GM21737 (cell line): ENCODE data around the gene KICS2.

Experiments
- ATAC-seq: cut with Tn5 transposase; IDR thresholded peaks from one replicate; pipeline ENCODE4 v1.9.1; 2021; ENCODE audit warnings: mild to moderate bottlenecking, moderate library complexity; ENCODE audit not compliant: unreplicated experiment

KICS2 gene

GRCh38 chr12:64222009-64222765 is at the start of gene KICS2:
Gene KICS2, minus strand, starts transcription at chr12:64222296. Its CDS starts 59 bp downstream, at chr12:64222237.
- ATAC-seq, result peak; percentile 97

- no peak for ATAC-seq
Measured at GRCh38 chr12:64270411-64270810, 48.3 kb upstream of the KICS2 start.

GRCh38 chr12:64269161-64269560 is 47.1 kb upstream of the KICS2 start:
- no peak for ATAC-seq

DNA sequence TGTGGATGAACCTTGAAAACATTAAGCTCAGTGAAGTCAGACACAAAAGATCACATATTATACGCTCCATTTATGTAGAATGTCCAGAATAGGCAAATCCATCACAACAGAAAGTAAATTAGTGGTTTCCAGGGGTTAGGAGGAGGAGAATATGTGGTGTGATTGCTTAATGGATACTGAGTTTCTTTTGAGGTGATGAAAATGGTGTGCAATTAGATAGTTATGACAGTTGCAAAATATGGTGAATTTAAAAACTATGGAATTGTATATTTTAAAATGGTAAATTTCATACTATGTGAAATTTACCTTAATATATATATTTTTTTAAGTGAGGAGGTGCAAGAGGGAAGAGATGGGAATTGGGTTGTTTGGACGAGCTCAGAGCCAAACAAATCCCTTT is 46.3 kb upstream of the KICS2 start:
- no peak for ATAC-seq

GRCh38 chr12:64265839-64266238 is 43.7 kb upstream of the KICS2 start:
- no peak for ATAC-seq

DNA sequence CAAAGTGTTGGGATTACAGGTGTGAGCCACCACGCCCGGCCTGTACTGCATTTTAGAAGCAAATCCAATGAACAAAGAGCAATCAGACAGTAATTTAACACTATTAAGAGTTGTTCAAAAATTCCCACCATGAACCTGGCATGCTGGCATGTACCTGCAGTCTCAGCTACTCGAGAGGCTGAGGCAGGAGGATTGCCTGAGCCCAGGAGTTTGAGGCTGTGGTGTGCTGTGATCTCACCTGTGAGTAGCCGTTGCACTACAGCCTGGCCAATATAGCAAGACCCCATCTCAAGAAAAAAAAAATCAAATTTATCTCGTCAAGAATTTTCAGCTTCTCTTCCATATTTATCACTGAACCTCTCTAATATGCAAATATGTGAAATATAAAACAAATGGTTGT is 39.7 kb upstream of the KICS2 start:
- ATAC-seq, result no peak

- no peak for ATAC-seq
Measured at GRCh38 chr12:64258576-64258975, 36.5 kb upstream of the KICS2 start.

GRCh38 chr12:64256166-64256800 is 34.2 kb upstream of the KICS2 start:
- no peak for ATAC-seq

GRCh38 chr12:64255249-64255648 is 33.2 kb upstream of the KICS2 start:
- no peak for ATAC-seq

- ATAC-seq, result no peak
Measured at GRCh38 chr12:64253356-64253755, 31.3 kb upstream of the KICS2 start.

- ATAC-seq, result no peak
Measured at GRCh38 chr12:64252681-64253080, 30.6 kb upstream of the KICS2 start.

GRCh38 chr12:64243809-64244208 is 21.7 kb upstream of the KICS2 start:
- ATAC-seq, result no peak

DNA sequence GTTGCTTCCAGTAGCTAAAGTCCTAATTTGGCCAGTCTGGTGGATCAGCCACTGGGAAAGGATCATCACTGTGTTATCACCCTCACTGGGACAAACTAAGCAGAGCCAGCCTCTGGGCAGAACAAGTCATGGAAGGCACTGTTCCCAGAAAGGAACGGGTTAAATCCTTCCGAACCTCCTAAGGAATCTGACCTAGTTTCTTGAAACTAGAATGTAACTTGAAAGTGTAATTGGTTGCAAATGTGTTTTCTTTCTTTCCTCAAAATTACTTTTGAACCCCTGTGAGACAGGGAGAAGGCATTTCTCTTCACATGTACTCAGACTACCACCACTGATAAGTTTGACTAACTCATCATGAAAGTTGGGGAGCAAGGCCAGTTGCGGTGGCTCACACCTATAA is 18.7 kb upstream of the KICS2 start:
- no peak for ATAC-seq

GRCh38 chr12:64237382-64237781 is 15.3 kb upstream of the KICS2 start:
- ATAC-seq, result no peak

- ATAC-seq, result no peak
Measured at GRCh38 chr12:64236549-64236948, 14.5 kb upstream of the KICS2 start.

GRCh38 chr12:64232196-64232595 is 10.1 kb upstream of the KICS2 start:
- no peak for ATAC-seq

- ATAC-seq, result no peak
Measured at GRCh38 chr12:64229796-64230195, 7.7 kb upstream of the KICS2 start.

GRCh38 chr12:64229240-64229639 is 7.1 kb upstream of the KICS2 start:
- ATAC-seq, result no peak

DNA sequence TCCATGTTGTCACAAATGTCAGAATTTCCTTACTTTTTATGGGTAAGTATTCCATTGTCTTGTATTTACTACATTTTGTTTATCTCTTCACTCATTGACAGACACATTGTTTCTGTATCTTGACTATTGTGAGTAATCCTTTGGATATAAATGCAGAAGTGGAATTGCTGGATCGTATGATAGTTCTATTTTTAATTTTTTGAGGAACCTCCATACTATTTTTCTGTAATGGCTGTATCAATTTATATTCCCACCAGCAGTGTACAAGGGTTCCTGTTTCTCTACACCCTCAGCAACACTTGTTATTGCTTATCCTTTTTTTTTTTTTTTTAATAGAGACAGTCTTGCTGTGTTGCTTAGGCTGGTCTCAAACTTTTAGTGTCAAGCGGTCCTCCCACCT is 3.5 kb upstream of the KICS2 start:
- no peak for ATAC-seq

DNA sequence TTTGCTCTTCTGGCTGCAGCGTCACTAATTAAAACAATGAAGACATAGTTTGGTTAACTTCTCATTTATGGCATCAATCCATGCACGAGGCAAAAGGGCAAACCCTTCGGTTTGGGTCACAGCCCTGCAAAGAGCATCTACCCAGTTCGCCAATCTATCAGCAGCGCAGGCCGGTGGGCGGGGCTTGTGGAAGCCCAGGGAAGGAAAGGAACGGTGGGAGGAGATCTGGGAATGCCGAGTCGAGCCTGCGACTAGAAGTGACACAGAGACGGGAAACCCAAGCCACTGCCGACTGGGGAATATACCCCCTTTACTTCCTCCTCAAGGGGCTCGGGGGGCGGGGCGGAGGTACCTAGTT is 466 bp downstream of the KICS2 start:
- ATAC-seq, result peak; percentile 30

DNA sequence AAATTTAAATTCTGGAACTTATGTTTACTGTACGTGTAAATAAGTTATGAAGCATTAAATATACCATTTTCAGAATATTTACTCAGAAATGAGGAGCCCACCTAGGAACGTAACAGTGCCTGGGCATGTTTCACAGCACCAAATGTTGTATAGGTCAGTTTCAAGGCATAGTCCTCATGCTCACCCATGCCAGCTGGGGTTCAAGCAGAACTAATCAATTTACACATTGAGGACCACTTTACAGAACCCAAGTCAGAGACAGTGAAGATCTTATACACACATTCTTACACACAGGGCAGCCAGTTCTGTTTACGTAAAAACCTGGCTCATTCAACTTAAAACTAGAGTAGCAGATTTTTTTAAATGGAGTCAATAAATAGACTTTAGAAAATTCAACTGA is 2.0 kb downstream of the KICS2 start:
- no peak for ATAC-seq

- no peak for ATAC-seq
Measured at GRCh38 chr12:64219145-64219544, 3.0 kb downstream of the KICS2 start.

DNA sequence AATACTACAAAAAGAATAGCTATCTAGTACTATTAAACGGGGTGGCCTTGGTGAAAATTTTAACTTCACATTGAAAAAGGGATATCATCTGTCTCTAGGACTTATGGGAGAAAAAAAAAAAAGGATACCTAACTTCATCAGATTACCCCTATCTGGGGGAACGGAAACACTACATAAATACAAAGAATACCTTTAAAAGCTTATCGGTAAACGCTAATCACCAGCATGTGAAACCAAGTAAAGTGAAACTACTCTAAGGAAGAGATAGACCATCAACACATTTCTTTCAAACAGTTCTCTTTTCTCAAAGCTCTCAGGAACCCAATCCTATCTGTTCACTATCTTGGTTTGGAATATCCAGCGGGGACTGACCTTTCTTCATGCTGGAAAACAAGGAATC is 3.5 kb downstream of the KICS2 start:
- no peak for ATAC-seq
